Panc1 (cell line): ENCODE data around the gene POLR3B. TPM values are rescaled to one million over a fixed set of nuclear protein-coding genes. Genes with fewer than 3 reads are reported as not detected.

Source experiments
- ATAC-seq: fragments of 200-7000 bp; cut with Tn5 transposase; 2 replicates; pipeline ENCODE4 v1.9.1; 2020; ENCODE audit warnings: mild to moderate bottlenecking, moderate library complexity
- BruUV-seq: library from RNA; stranded (reverse); fragments of 400-500 nt; replicated peaks from 2 replicates; lab custom pipeline; 2021; lab: Mats Ljungman, UMichigan
- CTCF ChIA-PET: fragments of 300-600 bp; sonication (Branson Sonifier 250); formaldehyde crosslinking; loops from one replicate; lab custom pipeline; 2022; ENCODE audit warnings: antibody characterized with exemption; lab: Charles Lee
- POLR2A ChIA-PET: fragments of 300-600 bp; sonication (Branson Sonifier 250); formaldehyde crosslinking; loops from one replicate; lab custom pipeline; 2022; ENCODE audit warnings: antibody characterized with exemption; lab: Charles Lee
- DNase-seq: peaks from one replicate; pipeline ENCODE4 v3.0.0-alpha.2; 2010; ENCODE audit warnings: low read depth, low spot score
- H3K27ac ChIP-seq: 2 replicates; pipeline ENCODE4 v1.5.1; 2011; ENCODE audit warnings: mild to moderate bottlenecking, low read length, inconsistent platforms
- H3K27me3 ChIP-seq: fragments of 200-500 bp; sonication (Bioruptor generic); 2 replicates; pipeline ENCODE4 v1.6.0; 2014; ENCODE audit warnings: low read length, inconsistent platforms; ENCODE audit not compliant: control insufficient read depth, insufficient read depth
- H3K36me3 ChIP-seq: fragments of 200-500 bp; sonication (Bioruptor generic); 2 replicates; pipeline ENCODE4 v1.5.1; 2014; ENCODE audit warnings: inconsistent platforms, mild to moderate bottlenecking, low read length, moderate library complexity; ENCODE audit not compliant: control insufficient read depth, insufficient read depth
- H3K4me1 ChIP-seq: 2 replicates; pipeline ENCODE4 v1.5.1; 2011; ENCODE audit warnings: inconsistent platforms, mild to moderate bottlenecking, low read length, moderate library complexity; ENCODE audit not compliant: control insufficient read depth, insufficient read depth
- H3K4me3 ChIP-seq, 2 experiments: 2 replicates each; pipeline ENCODE4 v1.5.1; 2011 to 2012; ENCODE audit warnings: low read depth in 2 of 2, low read length in 2 of 2, mild to moderate bottlenecking in 2 of 2, inconsistent platforms in 1 of 2, moderate library complexity in 1 of 2
- H3K9me3 ChIP-seq: fragments of 200-500 bp; sonication (Bioruptor generic); 2 replicates; pipeline ENCODE4 v1.5.1; 2014; ENCODE audit warnings: low read depth, mild to moderate bottlenecking, inconsistent platforms, low read length, moderate library complexity; ENCODE audit not compliant: control insufficient read depth, insufficient read depth
- CTCF ChIP-seq: fragments of 450-650 bp; IDR thresholded peaks from 2 replicates; pipeline ENCODE4 v1.5.1; 2017; ENCODE audit warnings: mild to moderate bottlenecking
- POLR2AphosphoS5 ChIP-seq: IDR thresholded peaks from 2 replicates; pipeline ENCODE4 v1.6.1; 2012; ENCODE audit warnings: mild to moderate bottlenecking, low read depth, low read length, moderate library complexity
- REST ChIP-seq, 2 experiments: IDR thresholded peaks; 2 replicates each; pipeline ENCODE4 v1.6.1; 2011 to 2012; ENCODE audit warnings: low read depth in 2 of 2, control low read depth in 1 of 2, low read length in 1 of 2, mild to moderate bottlenecking in 1 of 2, moderate library complexity in 1 of 2; ENCODE audit not compliant: insufficient read depth in 1 of 2
- SIN3A ChIP-seq: IDR thresholded peaks from 2 replicates; pipeline ENCODE4 v1.6.1; 2012; ENCODE audit warnings: low read depth, mild to moderate bottlenecking, low read length, moderate library complexity, borderline replicate concordance; ENCODE audit not compliant: insufficient read depth
- TCF7L2 ChIP-seq: IDR thresholded peaks from 2 replicates; pipeline ENCODE4 v1.6.1; 2011; ENCODE audit warnings: mild to moderate bottlenecking, low read depth, low read length, inconsistent platforms
- in situ Hi-C: cut with HindIII; loops from 2 replicates; pipeline ENCODE4 v1.10.0; 2016; ENCODE audit warnings: low sequenced_read_pairs, low pct_unique_long_range_greater_than_20kb
- intact Hi-C: fragments of 100-400 bp; cut with micrococcal nuclease; formaldehyde crosslinking; loops from one replicate; pipeline ENCODE4 v1.10.0; 2022; ENCODE audit not compliant: unreplicated experiment
- total RNA-seq: library from RNA; stranded (reverse); gene quantifications from one replicate; pipeline ENCODE4 v1.2.1, GENCODE V29; 2021; ENCODE audit not compliant: unreplicated experiment

POLR3B gene
- total RNA-seq, 1 experiment from 2014 or later, result 8.2 TPM

- Histone ChIP-seq H3K4me1 (no peaks in the 10 kb centered on the region), H3K27ac (no peak overlapping the region), H3K9me3 (no peaks in the 10 kb centered on the region), H3K36me3 (no peaks in the 10 kb centered on the region), H3K27me3 (no peaks in the 10 kb centered on the region; the same call in 1 of the 2 replicates), H3K4me3 (no peak overlapping the region)
- CTCF ChIA-PET, result no interaction called here
- BruUV-seq, result no TSS peak
- in situ Hi-C loops (no loop called here), intact Hi-C loops (no loop called here)
- ATAC-seq (no peak), DNase-seq (no peak)
- no peak for TF ChIP-seq SIN3A
- TF ChIP-seq CTCF, result no peak
- TF ChIP-seq REST (IDR thresholded peaks at IDR 0.05; ENCODE audit: insufficient read depth in 1 of 2, low read depth in 2 of 2, low read length in 1 of 2), result no peak
- no peak for TF ChIP-seq TCF7L2
- no peak for TF ChIP-seq POLR2AphosphoS5
- POLR2A ChIA-PET, result no interaction called here
Measured at GRCh38 chr12:106327309-106327869, 30.2 kb upstream of the POLR3B start.

- no peaks in the 10 kb centered on the region for H3K36me3 ChIP-seq
- intact Hi-C loops, result no loop called here
- ChIA-PET CTCF (no interaction called here), POLR2A (no interaction called here)
- H3K4me3 ChIP-seq, result no peak overlapping the region
- no peaks in the 10 kb centered on the region for H3K4me1 ChIP-seq
- no peaks in the 10 kb centered on the region for H3K9me3 ChIP-seq
- H3K27ac ChIP-seq, result no peak overlapping the region
- BruUV-seq, result no TSS peak
- ATAC-seq (no peak), DNase-seq (no peak)
- peaks cover 7% of the 10 kb centered on the region; the same call in 1 of the 2 replicates for H3K27me3 ChIP-seq
- TF ChIP-seq SIN3A, result no peak
- TF ChIP-seq CTCF, result no peak
- no peak for TF ChIP-seq REST (IDR thresholded peaks at IDR 0.05; ENCODE audit: insufficient read depth in 1 of 2, low read depth in 2 of 2, low read length in 1 of 2)
- no peak for TF ChIP-seq POLR2AphosphoS5
- no peak for TF ChIP-seq TCF7L2
- in situ Hi-C loops, result no loop called here
Measured at GRCh38 chr12:106328735-106329134, 28.8 kb upstream of the POLR3B start.
